Subcutaneous abdominal adipose tissue (tissue), 5 donors: ENCODE data around the gene OSBPL6.
"Not testable (repeated sequence)": the region's sequence is repeated elsewhere in the genome, so short reads cannot be mapped to it uniquely, and the experiment has no call there.

ENCODE experiments used
- H3K27ac ChIP-seq: one replicate; pipeline ENCODE4 v1.7.0; 2013; ENCODE audit warnings: low read depth, mild to moderate bottlenecking, inconsistent platforms, low read length, moderate library complexity
- H3K27me3 ChIP-seq, 5 donors: one replicate each; pipeline ENCODE4 v1.7.0; 2013; ENCODE audit warnings: low read length in 5 of 5, inconsistent platforms in 1 of 5; ENCODE audit not compliant: control insufficient read depth in 5 of 5, insufficient read depth in 4 of 5
- H3K36me3 ChIP-seq, 5 donors: one replicate each; pipeline ENCODE4 v1.7.0; 2013; ENCODE audit warnings: low read length in 5 of 5; ENCODE audit not compliant: control insufficient read depth in 5 of 5, insufficient read depth in 5 of 5
- H3K4me1 ChIP-seq, 5 donors: one replicate each; pipeline ENCODE4 v1.7.0; 2013; ENCODE audit warnings: low read length in 5 of 5, mild to moderate bottlenecking in 3 of 5, moderate library complexity in 1 of 5; ENCODE audit not compliant: control insufficient read depth in 5 of 5, insufficient read depth in 5 of 5
- H3K4me3 ChIP-seq, 5 donors: one replicate each; pipeline ENCODE4 v1.7.0; 2013; ENCODE audit warnings: low read length in 5 of 5, low read depth in 1 of 5
- H3K9ac ChIP-seq, 5 donors: one replicate each; pipeline ENCODE4 v1.7.0; 2013; ENCODE audit warnings: low read length in 5 of 5, mild to moderate bottlenecking in 4 of 5, moderate library complexity in 3 of 5
- H3K9me3 ChIP-seq, 5 donors: one replicate each; pipeline ENCODE4 v1.7.0; 2013; ENCODE audit warnings: low read length in 5 of 5; ENCODE audit not compliant: control insufficient read depth in 5 of 5
- donor health status: healthy.
- donor health status: healthy.
- donor health status: healthy.
- donor health status: healthy.
- donor health status: healthy.

OSBPL6 gene

DNA sequence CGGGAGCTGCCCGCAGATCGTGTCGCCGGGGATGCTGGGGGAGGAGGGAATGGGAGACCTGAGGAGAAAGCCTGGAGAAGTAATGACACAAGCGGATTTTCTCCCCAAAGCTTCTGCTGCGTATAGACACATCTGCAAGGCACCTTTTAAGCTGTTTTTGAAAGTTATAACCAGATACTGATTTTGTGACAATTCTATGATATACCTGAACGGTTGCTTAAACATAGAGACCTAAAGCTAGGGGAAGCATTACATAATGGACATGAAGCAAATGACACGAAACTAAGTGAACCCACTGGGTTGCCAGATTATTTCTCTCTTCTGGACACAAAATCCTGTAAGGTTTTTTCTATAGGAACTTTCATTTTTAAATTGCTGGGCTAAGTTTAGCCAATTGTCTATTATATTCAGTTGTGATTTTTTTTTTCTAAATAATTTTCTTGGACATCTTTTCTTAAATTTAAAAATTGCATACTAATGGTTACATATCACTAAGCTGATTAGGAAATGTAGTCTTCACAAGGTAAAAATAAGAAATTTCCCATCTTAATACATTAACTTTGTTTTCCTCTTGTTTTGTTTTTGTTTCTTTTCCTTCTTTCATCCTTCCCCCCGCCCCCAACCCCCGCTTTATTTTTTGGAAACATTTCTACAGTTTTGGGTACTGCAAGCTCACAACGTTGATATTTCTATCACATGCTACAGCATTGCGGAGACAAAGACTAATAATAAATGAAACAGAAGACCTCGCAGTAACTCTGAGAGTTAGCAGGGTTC, 1.3 kb downstream of the OSBPL6 start:
- Histone ChIP-seq H3K9me3 (no peaks in the 10 kb centered on the region), H3K4me1 (peaks cover 2 to 23% (median 17%) of the 10 kb centered on the region in 5 donors), H3K36me3 (no peaks in the 10 kb centered on the region), H3K27ac (peak overlapping the region; percentile 41), H3K9ac (peak overlapping the region; percentile 39 to 74 (median 48)), H3K4me3 (peak overlapping the region; percentile 41 to 89 (median 74)), H3K27me3 (no peaks in the 10 kb centered on the region)

DNA sequence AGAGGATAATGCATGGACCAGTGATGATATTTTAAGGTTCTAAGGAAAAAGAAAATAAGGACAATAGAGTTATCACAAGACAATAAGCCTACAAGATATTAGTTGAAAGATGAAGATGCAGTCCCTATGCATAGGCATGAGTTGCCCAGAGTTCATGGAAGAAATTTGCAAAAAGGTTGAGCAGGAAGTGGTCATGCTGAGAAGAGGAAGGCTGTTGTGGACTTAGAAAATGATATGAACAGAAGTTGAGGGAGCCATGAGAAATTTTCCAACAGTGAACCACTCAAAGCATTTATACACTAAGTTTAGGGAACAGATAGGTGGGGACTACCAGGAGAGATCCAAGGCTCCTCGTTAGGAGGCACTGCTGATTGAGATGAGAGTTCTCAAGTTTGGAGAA, 3.5 kb downstream of the OSBPL6 start:
- Histone ChIP-seq H3K27ac (no peak overlapping the region), H3K4me3 (no peak overlapping the region), H3K9me3 (no peaks in the 10 kb centered on the region), H3K27me3 (no peaks in the 10 kb centered on the region), H3K4me1 (peaks cover 2 to 23% (median 17%) of the 10 kb centered on the region in 5 donors), H3K36me3 (no peaks in the 10 kb centered on the region), H3K9ac (no peak overlapping the region)

DNA sequence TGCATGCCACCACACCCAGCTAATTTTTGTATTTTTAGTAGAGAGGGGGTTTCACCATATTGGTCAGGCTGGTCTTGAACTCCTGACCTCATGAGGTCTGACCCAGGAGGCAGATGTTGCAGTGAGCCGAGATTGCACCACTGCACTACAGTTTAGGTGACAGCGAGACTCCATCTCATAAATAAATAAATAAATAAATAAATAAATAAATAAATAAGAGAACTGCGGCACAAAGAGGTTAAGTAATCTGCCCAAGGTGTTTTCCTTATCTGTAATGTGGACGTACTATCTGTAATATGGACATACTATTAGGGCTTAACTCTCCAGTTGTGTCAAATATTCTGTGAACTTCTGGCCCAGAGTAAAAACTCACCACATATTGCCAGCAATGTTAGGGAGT, 4.1 kb downstream of the OSBPL6 start:
- H3K27ac ChIP-seq, H3K36me3 ChIP-seq, H3K4me3 ChIP-seq, H3K9ac ChIP-seq, H3K27me3 ChIP-seq, H3K9me3 ChIP-seq: not testable (repeated sequence)
- H3K4me1 ChIP-seq = peaks cover 2 to 19% (median 14%) of the 10 kb centered on the region in 5 donors

DNA sequence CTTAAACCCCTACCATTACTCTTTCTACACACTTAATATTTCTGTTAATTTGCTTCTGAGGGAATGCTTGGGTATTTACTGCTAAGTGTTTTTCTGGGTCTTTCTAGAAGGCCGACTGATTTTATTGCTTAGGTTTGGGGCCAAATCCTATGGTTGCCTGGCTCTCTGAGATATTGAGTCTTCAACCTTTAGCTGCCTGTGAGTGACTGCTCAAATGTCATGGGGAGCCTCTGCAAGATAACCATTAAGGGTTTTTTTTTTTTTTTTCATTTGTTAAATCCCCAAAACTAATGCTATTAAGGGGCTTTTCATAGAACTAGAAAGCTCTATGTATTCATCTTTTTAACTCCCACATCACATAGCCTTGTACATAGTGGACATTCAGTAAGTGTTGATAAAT, 5.0 kb downstream of the OSBPL6 start:
- H3K9ac ChIP-seq = no peak overlapping the region
- no peaks in the 10 kb centered on the region for H3K36me3 ChIP-seq
- no peak overlapping the region for H3K4me3 ChIP-seq
- H3K9me3 ChIP-seq = no peaks in the 10 kb centered on the region
- H3K4me1 ChIP-seq = peaks cover 2 to 12% (median 10%) of the 10 kb centered on the region in 5 donors
- no peak overlapping the region for H3K27ac ChIP-seq
- no peaks in the 10 kb centered on the region for H3K27me3 ChIP-seq

DNA sequence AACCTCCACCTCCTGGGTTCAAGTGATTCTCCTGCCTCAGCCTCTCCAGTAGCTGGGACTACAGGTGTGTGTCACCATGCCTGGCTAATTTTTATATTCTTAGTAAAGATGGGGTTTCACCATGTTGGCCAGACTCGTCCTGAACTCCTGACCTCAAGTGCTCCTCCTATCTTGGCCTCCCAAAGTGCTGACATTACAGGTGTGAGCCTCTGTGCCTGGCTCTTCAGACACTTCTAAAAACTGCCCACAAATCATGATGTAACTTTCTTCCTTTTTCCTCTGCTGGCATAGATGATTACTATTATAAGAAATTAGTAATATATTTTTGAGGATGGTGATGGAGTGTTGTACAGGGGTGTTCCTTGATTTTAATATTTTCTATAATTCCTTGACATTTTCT, 6.0 kb downstream of the OSBPL6 start:
- Histone ChIP-seq H3K9ac (no peak overlapping the region), H3K27me3 (no peaks in the 10 kb centered on the region), H3K36me3 (no peaks in the 10 kb centered on the region), H3K4me3 (no peak overlapping the region), H3K9me3 (no peaks in the 10 kb centered on the region), H3K4me1 (peaks cover 2 to 4% (median 2%) of the 10 kb centered on the region in 5 donors), H3K27ac (no peak overlapping the region)

DNA sequence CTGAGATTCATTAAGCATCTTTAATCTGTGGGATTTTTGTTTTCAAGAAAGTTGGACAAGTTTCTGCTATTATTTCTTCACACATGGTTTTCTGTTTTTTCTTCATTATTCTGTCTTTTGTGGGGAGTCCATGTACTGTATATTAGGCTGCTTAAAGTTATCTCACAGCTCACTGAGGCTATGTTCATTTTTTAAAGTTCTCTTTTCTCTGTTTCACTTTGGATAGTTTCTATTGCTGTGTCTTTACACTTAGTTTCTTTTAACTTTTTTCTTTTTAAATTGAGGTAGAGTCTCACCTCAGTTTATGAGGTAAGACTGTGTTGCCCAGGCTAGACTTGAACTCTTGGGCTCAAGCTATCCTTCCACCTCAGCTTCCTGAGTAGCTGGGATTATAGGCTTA, 8.6 kb downstream of the OSBPL6 start:
- Histone ChIP-seq H3K9ac (no peak overlapping the region), H3K36me3 (no peaks in the 10 kb centered on the region), H3K27me3 (no peaks in the 10 kb centered on the region), H3K4me3 (no peak overlapping the region), H3K4me1 (no peaks in the 10 kb centered on the region), H3K27ac (no peak overlapping the region), H3K9me3 (no peaks in the 10 kb centered on the region)

DNA sequence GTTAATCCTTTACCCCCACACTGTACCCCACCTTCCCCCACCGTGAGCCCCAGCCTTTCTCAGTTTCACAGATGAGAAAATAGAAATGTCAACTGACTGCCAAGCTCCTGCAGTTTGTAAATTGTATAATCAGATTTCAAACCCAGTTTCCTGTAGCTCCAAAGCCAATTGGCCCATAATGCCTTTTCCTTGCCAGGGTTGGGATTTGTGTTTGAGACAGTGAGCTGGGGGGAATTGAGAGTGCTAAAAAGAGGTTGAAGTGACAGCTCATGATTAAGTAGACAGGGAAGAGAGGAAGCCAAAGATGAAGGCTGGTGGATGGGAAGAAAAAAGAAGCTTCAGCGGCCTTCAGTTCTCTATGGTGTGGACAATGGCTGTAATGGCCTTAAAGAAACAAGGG, 10.7 kb downstream of the OSBPL6 start:
- Histone ChIP-seq H3K9ac (no peak overlapping the region), H3K9me3 (no peaks in the 10 kb centered on the region), H3K27me3 (no peaks in the 10 kb centered on the region), H3K27ac (no peak overlapping the region), H3K36me3 (no peaks in the 10 kb centered on the region), H3K4me1 (no peaks in the 10 kb centered on the region), H3K4me3 (no peak overlapping the region)

DNA sequence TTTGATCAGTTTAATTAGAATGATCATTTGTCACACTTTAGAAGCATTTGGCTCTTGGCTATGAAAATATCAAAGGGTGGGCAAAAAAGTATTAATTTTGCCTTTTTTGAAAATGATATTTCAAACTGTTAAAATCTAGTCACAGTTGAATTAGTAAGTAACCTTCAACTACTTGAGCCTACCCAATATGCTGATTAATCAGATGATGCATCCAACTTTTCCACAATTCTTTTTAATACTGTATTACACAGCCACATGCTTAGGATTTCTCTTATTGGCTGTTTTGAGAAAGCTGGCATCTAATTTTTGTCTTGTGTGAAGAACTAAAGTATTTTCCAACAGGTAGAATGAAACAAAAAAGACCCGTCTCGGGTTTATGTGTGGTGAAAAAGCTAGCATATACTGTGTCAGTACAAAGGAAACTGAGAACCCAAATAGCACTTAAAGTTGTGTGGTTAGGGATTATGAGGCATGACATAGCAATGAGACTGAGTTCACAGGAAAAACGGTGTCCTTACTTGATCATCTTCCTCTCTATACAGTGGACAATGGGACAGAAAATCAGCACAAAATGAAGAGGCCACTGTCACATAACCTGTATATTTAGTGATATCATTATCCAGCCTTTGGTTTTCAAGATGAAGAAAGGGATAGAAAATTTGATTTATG, 11.7 kb downstream of the OSBPL6 start:
- H3K4me1 ChIP-seq = no peaks in the 10 kb centered on the region
- H3K9ac ChIP-seq = no peak overlapping the region
- no peaks in the 10 kb centered on the region for H3K9me3 ChIP-seq
- H3K27me3 ChIP-seq = no peaks in the 10 kb centered on the region
- H3K27ac ChIP-seq = no peak overlapping the region
- no peak overlapping the region for H3K4me3 ChIP-seq
- H3K36me3 ChIP-seq = no peaks in the 10 kb centered on the region

DNA sequence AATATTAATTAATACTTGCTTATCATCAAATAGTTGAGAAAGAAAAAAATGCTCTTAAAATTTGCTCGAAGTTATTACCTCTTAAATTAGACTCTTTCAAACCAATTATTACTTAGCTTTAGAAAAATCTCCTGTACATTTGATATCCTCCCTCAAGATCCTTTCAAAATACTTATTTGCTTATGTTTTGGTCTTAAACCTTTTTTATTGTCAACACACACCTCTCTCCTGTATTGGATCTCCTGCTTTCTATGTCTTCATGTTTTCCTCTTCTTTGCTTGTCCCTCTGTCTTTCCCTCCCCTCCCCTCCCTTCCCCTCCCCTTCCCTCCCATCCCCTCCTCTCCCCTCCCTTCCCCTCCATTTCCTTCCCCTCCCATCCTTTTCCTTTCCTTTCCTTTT, 14.0 kb downstream of the OSBPL6 start:
- H3K9ac ChIP-seq = no peak overlapping the region
- H3K27ac ChIP-seq = no peak overlapping the region
- no peaks in the 10 kb centered on the region for H3K9me3 ChIP-seq
- no peak overlapping the region for H3K4me3 ChIP-seq
- H3K4me1 ChIP-seq = no peaks in the 10 kb centered on the region
- H3K36me3 ChIP-seq = no peaks in the 10 kb centered on the region
- H3K27me3 ChIP-seq = no peaks in the 10 kb centered on the region

DNA sequence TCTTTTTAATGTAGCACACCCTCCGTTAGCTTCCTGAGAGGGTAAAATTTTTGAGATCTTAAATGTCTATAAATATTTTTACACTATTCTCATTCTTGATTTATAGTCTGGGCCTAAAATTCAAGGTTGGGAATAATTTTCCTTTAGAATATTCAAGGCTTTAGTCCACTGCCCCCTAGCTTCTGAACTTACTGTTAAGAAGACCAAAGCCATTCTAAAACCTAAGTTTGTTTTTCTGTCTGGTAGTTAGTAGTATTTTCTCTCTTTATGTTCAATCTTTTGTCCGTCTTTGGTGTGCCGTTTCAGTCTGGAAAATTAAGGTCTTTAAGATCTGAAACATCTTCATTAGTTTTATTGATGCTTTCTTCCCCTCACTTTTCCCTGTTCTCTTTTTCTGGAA, 14.5 kb downstream of the OSBPL6 start:
- Histone ChIP-seq H3K4me3 (no peak overlapping the region), H3K4me1 (no peaks in the 10 kb centered on the region), H3K27ac (no peak overlapping the region), H3K36me3 (no peaks in the 10 kb centered on the region), H3K9ac (no peak overlapping the region), H3K27me3 (no peaks in the 10 kb centered on the region), H3K9me3 (no peaks in the 10 kb centered on the region)
